ENCODE results near the gene CTBP1.
"Not testable (repeated sequence)": the region's sequence is repeated elsewhere in the genome, so short reads cannot be mapped to it uniquely, and the experiment has no call there.

The CTBP1 gene

GRCh38 chr4:1241466-1241935 lies 7.4 kb downstream of the CTBP1 start:
- Histone ChIP-seq H3K27ac (ENCODE audit: low read length) (no peak overlapping the region), H3K36me3 (ENCODE audit: control insufficient read depth, low read depth, low read length) (peaks cover 20% of the 10 kb centered on the region), H3K9me3 (ENCODE audit: control insufficient read depth, low read depth, low read length) (no peaks in the 10 kb centered on the region)

GRCh38 chr4:1240721-1241465 lies 8.0 kb downstream of the CTBP1 start:
- Histone ChIP-seq H3K27me3 (ENCODE audit: control insufficient read depth, insufficient read depth, low read length) (no peaks in the 10 kb centered on the region), H3K9me3 (ENCODE audit: control insufficient read depth, low read depth, low read length) (no peaks in the 10 kb centered on the region), H3K4me1 (ENCODE audit: control insufficient read depth, low read depth, low read length) (no peaks in the 10 kb centered on the region), H3K4me3 (ENCODE audit: low read length) (no peak overlapping the region), H3K27ac (ENCODE audit: low read length) (no peak overlapping the region), H3K36me3 (ENCODE audit: control insufficient read depth, low read depth, low read length) (peaks cover 25% of the 10 kb centered on the region), H3K9ac (ENCODE audit: low read length) (no peak overlapping the region)

More at GRCh38 chr4:1241466-1241935, 7.4 kb downstream of the CTBP1 start:
- Histone ChIP-seq H3K4me3 (ENCODE audit: low read length) (no peak overlapping the region), H3K4me1 (ENCODE audit: control insufficient read depth, low read depth, low read length) (no peaks in the 10 kb centered on the region), H3K27me3 (ENCODE audit: control insufficient read depth, insufficient read depth, low read length) (no peaks in the 10 kb centered on the region), H3K9ac (ENCODE audit: low read length) (no peak overlapping the region)

- H3K4me3 ChIP-seq (ENCODE audit: low read length): no peak overlapping the region
- no peak overlapping the region for H3K27ac ChIP-seq (ENCODE audit: low read length)
- H3K36me3 ChIP-seq (ENCODE audit: control insufficient read depth, low read depth, low read length): peaks cover 35% of the 10 kb centered on the region
- H3K27me3 ChIP-seq (ENCODE audit: control insufficient read depth, insufficient read depth, low read length): no peaks in the 10 kb centered on the region
- H3K9me3 ChIP-seq (ENCODE audit: control insufficient read depth, low read depth, low read length): no peaks in the 10 kb centered on the region
- H3K4me1 ChIP-seq (ENCODE audit: control insufficient read depth, low read depth, low read length): no peaks in the 10 kb centered on the region
- no peak overlapping the region for H3K9ac ChIP-seq (ENCODE audit: low read length)
Observed at GRCh38 chr4:1239950-1240307, 9.0 kb downstream of the CTBP1 start.

- Histone ChIP-seq H3K4me1 (ENCODE audit: control insufficient read depth, low read depth, low read length) (no peaks in the 10 kb centered on the region), H3K36me3 (ENCODE audit: control insufficient read depth, low read depth, low read length) (peaks cover 40% of the 10 kb centered on the region), H3K27me3 (ENCODE audit: control insufficient read depth, insufficient read depth, low read length) (no peaks in the 10 kb centered on the region), H3K9me3 (ENCODE audit: control insufficient read depth, low read depth, low read length) (no peaks in the 10 kb centered on the region), H3K9ac (ENCODE audit: low read length) (no peak overlapping the region), H3K27ac (ENCODE audit: low read length) (no peak overlapping the region), H3K4me3 (ENCODE audit: low read length) (no peak overlapping the region)
Observed at GRCh38 chr4:1239141-1239949, 9.6 kb downstream of the CTBP1 start.

- H3K27ac ChIP-seq (ENCODE audit: low read length): no peak overlapping the region
- H3K9me3 ChIP-seq (ENCODE audit: control insufficient read depth, low read depth, low read length): no peaks in the 10 kb centered on the region
- peaks cover 40% of the 10 kb centered on the region for H3K36me3 ChIP-seq (ENCODE audit: control insufficient read depth, low read depth, low read length)
- no peak overlapping the region for H3K9ac ChIP-seq (ENCODE audit: low read length)
- H3K4me1 ChIP-seq (ENCODE audit: control insufficient read depth, low read depth, low read length): no peaks in the 10 kb centered on the region
- no peak overlapping the region for H3K4me3 ChIP-seq (ENCODE audit: low read length)
- no peaks in the 10 kb centered on the region for H3K27me3 ChIP-seq (ENCODE audit: control insufficient read depth, insufficient read depth, low read length)
Observed at GRCh38 chr4:1238676-1239000, 10.3 kb downstream of the CTBP1 start.

GRCh38 chr4:1237981-1238675 lies 10.8 kb downstream of the CTBP1 start:
- no peak overlapping the region for H3K9ac ChIP-seq (ENCODE audit: low read length)
- H3K27me3 ChIP-seq (ENCODE audit: control insufficient read depth, insufficient read depth, low read length): no peaks in the 10 kb centered on the region
- no peak overlapping the region for H3K27ac ChIP-seq (ENCODE audit: low read length)
- no peak overlapping the region for H3K4me3 ChIP-seq (ENCODE audit: low read length)
- H3K4me1 ChIP-seq (ENCODE audit: control insufficient read depth, low read depth, low read length): no peaks in the 10 kb centered on the region
- no peaks in the 10 kb centered on the region for H3K9me3 ChIP-seq (ENCODE audit: control insufficient read depth, low read depth, low read length)
- H3K36me3 ChIP-seq (ENCODE audit: control insufficient read depth, low read depth, low read length): peaks cover 44% of the 10 kb centered on the region

GRCh38 chr4:1237261-1237660 lies 11.7 kb downstream of the CTBP1 start:
- not testable (repeated sequence) for H3K4me1 ChIP-seq (ENCODE audit: control insufficient read depth, low read depth, low read length); H3K27ac ChIP-seq (ENCODE audit: low read length); H3K27me3 ChIP-seq (ENCODE audit: control insufficient read depth, insufficient read depth, low read length); H3K9me3 ChIP-seq (ENCODE audit: control insufficient read depth, low read depth, low read length); H3K9ac ChIP-seq (ENCODE audit: low read length); H3K4me3 ChIP-seq (ENCODE audit: low read length)
- peaks cover 53% of the 10 kb centered on the region for H3K36me3 ChIP-seq (ENCODE audit: control insufficient read depth, low read depth, low read length)

GRCh38 chr4:1236836-1237235 lies 12.1 kb downstream of the CTBP1 start:
- H3K36me3 ChIP-seq (ENCODE audit: control insufficient read depth, low read depth, low read length): peaks cover 53% of the 10 kb centered on the region
- H3K9ac ChIP-seq (ENCODE audit: low read length); H3K4me1 ChIP-seq (ENCODE audit: control insufficient read depth, low read depth, low read length); H3K27ac ChIP-seq (ENCODE audit: low read length); H3K27me3 ChIP-seq (ENCODE audit: control insufficient read depth, insufficient read depth, low read length); H3K9me3 ChIP-seq (ENCODE audit: control insufficient read depth, low read depth, low read length); H3K4me3 ChIP-seq (ENCODE audit: low read length): not testable (repeated sequence)

GRCh38 chr4:1236103-1236641 lies 12.8 kb downstream of the CTBP1 start:
- Histone ChIP-seq H3K36me3 (ENCODE audit: control insufficient read depth, low read depth, low read length) (peaks cover 53% of the 10 kb centered on the region), H3K27ac (ENCODE audit: low read length) (no peak overlapping the region), H3K4me3 (ENCODE audit: low read length) (no peak overlapping the region), H3K27me3 (ENCODE audit: control insufficient read depth, insufficient read depth, low read length) (no peaks in the 10 kb centered on the region), H3K9me3 (ENCODE audit: control insufficient read depth, low read depth, low read length) (no peaks in the 10 kb centered on the region), H3K9ac (ENCODE audit: low read length) (no peak overlapping the region), H3K4me1 (ENCODE audit: control insufficient read depth, low read depth, low read length) (no peaks in the 10 kb centered on the region)

- Histone ChIP-seq H3K36me3 (ENCODE audit: control insufficient read depth, low read depth, low read length) (peaks cover 54% of the 10 kb centered on the region), H3K27ac (ENCODE audit: low read length) (no peak overlapping the region), H3K9ac (ENCODE audit: low read length) (no peak overlapping the region), H3K4me3 (ENCODE audit: low read length) (no peak overlapping the region), H3K27me3 (ENCODE audit: control insufficient read depth, insufficient read depth, low read length) (no peaks in the 10 kb centered on the region), H3K9me3 (ENCODE audit: control insufficient read depth, low read depth, low read length) (no peaks in the 10 kb centered on the region), H3K4me1 (ENCODE audit: control insufficient read depth, low read depth, low read length) (no peaks in the 10 kb centered on the region)
Observed at GRCh38 chr4:1235381-1236102, 13.4 kb downstream of the CTBP1 start.

GRCh38 chr4:1234811-1235292 lies 14.1 kb downstream of the CTBP1 start:
- Histone ChIP-seq H3K4me3 (ENCODE audit: low read length) (no peak overlapping the region), H3K27me3 (ENCODE audit: control insufficient read depth, insufficient read depth, low read length) (no peaks in the 10 kb centered on the region), H3K4me1 (ENCODE audit: control insufficient read depth, low read depth, low read length) (no peaks in the 10 kb centered on the region), H3K36me3 (ENCODE audit: control insufficient read depth, low read depth, low read length) (peaks cover 58% of the 10 kb centered on the region), H3K9me3 (ENCODE audit: control insufficient read depth, low read depth, low read length) (no peaks in the 10 kb centered on the region), H3K9ac (ENCODE audit: low read length) (no peak overlapping the region), H3K27ac (ENCODE audit: low read length) (no peak overlapping the region)

All from iPS-18a (cell line).